ENCODE measurements around the gene TEX48.

The TEX48 gene, protein sequence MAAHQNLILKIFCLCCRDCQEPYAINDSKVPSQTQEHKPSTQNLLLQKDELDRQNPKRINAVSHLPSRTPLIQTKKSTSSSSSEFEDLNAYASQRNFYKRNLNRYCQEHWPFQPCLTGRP

DNA sequence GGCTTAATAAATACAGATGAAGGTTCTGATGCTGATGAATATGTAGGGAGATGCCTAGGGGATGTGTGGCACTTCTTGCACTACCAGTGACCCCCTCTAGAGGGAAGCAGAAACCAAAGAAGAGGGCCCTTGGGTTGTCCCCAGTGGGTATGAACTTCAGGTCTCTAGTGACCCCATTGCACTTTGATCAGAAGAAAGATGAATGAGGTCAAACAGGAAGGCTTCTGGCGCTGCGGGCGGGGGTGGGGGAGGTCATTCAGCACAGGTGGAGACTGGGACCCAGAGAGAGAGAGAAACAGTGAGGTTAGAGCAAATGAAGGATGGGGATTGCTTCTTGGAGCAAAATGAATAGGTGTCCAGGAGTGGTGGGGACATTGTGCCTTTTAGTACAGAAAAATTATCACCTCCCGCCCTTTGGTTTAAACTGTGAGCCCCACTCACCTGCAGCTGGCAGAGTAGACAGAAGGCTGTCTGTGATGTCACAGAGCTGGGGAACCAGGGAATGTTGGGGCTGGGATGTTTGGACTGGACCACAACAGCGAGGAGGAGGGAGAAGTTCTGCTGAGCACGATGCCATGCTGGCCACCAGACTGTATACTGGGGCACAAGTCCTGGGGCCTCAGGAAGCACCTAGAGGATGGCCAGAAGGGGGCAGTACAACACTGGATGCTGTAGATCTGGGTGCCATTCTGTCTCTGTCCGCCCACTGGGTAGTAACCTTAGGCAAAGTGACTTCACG lies at the start of gene TEX48:
TEX48 (minus strand) TSS at position 599 of the 739 bp plus-strand sequence. CDS start 10,469 bp downstream, outside the sequence.
- Mint-ChIP-seq H3K9me3 (ENCODE audit: low read depth) (no peaks in the 10 kb centered on the region), H3K27me3 (peaks cover 2% of the 10 kb centered on the region), H3K36me3 (peaks cover 2% of the 10 kb centered on the region), H3K27ac (peak within 1 kb of the TSS; percentile 88), H3K4me3 (no peak within 1 kb of the TSS), H3K4me1 (ENCODE audit: low read depth) (peaks cover 32% of the 10 kb centered on the region)

DNA sequence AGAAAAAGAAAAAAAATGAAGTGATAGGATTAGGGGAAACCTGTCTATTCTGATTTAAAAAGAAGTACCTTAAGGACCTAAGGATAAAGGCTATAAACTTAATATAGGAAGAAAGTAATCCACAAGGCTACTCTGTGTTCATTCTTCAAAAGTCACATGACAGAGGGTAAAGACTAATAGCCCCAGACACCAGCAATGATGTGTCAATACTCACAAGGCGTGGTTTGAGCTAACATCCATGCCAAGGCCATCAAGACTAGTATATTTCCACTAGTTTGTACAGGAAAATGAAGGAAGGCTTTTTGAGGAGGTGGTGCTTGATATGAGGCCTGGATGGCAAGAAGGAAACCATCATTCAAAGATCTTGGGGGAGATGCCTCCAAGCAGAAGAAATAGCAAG lies 49.7 kb upstream of the TEX48 start:
- Mint-ChIP-seq H3K27me3 (no peaks in the 10 kb centered on the region), H3K27ac (no peak overlapping the region), H3K36me3 (no peaks in the 10 kb centered on the region), H3K9me3 (ENCODE audit: low read depth) (no peaks in the 10 kb centered on the region), H3K4me3 (no peak overlapping the region), H3K4me1 (ENCODE audit: low read depth) (peaks cover 24% of the 10 kb centered on the region)

DNA sequence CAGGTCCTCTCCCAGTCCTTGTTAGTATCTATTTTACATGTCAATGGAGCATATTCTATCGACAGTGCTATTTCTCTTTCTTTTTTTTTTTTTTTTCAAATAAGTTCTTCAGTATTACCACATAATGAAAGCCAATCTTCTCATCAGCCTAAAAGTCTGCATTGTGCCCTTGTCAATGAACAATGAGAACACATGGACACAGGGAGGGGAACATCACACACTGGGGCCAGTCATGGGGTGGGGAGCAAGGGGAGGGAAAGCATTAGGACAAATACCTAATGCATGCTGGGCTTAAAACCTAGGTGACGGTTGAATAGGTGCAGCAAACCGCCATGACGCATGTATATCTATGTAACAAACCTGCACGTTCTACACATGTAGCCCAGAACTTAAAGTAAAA lies 47.7 kb upstream of the TEX48 start:
- Mint-ChIP-seq H3K4me3 (no peak overlapping the region), H3K4me1 (ENCODE audit: low read depth) (peaks cover 10% of the 10 kb centered on the region), H3K36me3 (no peaks in the 10 kb centered on the region), H3K9me3 (ENCODE audit: low read depth) (no peaks in the 10 kb centered on the region), H3K27me3 (no peaks in the 10 kb centered on the region), H3K27ac (no peak overlapping the region)

DNA sequence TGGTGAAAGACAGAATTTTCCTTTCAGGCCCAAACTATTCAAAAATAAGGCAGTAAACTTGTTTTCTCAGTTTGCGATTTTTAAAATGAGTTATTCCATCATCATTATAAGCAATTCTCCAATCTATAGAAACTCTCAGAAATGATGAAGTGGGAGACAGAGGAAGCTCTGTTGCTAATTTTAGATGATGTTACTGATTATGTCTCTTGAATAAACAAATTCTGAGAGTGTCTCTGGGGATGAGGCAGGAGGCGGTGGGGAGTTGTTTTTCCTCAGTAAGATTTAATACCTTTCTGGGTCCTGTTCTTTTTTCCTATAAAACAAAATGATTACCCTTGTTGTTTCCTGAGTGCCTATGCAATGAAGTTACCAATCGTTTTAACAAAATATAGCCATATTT lies 43.9 kb upstream of the TEX48 start:
- Mint-ChIP-seq H3K27me3 (no peaks in the 10 kb centered on the region), H3K4me1 (ENCODE audit: low read depth) (peaks cover 13% of the 10 kb centered on the region), H3K9me3 (ENCODE audit: low read depth) (no peaks in the 10 kb centered on the region), H3K36me3 (no peaks in the 10 kb centered on the region), H3K27ac (no peak overlapping the region), H3K4me3 (no peak overlapping the region)

DNA sequence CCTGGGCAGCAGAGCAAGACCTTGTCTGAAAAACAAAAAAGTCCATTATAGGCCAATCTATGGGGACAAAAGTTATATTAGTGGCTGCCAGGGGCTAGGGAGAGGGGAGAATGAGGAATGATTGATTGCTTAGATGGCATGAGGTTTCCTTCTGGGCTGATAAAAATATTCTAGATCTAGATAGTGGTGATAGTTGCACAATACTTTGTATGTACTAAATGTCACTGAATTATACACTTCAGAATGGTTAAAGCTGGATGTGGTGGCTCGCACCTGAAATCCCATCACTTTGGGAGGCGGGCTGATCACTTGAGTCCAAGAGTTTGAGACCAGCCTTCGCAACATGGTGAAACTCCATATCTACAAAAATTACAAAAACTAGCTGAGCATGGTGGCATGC lies 42.8 kb upstream of the TEX48 start:
- Mint-ChIP-seq H3K4me1 (ENCODE audit: low read depth) (peaks cover 23% of the 10 kb centered on the region), H3K27me3 (no peaks in the 10 kb centered on the region), H3K4me3 (no peak overlapping the region), H3K27ac (no peak overlapping the region), H3K36me3 (no peaks in the 10 kb centered on the region), H3K9me3 (ENCODE audit: low read depth) (no peaks in the 10 kb centered on the region)

DNA sequence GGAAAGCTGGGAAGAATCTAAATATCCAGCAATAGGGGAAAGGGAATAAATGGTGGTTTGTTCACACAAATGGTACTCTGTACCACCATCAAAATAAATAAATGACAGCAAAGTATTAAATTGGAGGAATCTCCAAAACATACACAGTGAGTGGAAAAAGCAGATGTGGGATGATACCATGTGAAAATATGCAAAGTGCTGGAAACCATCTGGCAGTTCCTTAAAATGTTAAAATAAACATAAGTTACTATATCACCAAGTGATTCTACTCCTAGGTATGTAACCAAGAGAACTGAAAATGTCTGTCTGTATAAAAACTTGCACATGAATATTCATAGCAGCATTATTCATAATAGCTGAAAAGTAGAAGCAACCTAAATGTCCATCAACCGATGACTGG lies 41.9 kb upstream of the TEX48 start:
- Mint-ChIP-seq H3K36me3 (no peaks in the 10 kb centered on the region), H3K4me1 (ENCODE audit: low read depth) (peaks cover 31% of the 10 kb centered on the region), H3K27me3 (no peaks in the 10 kb centered on the region), H3K4me3 (no peak overlapping the region), H3K9me3 (ENCODE audit: low read depth) (no peaks in the 10 kb centered on the region), H3K27ac (peak overlapping the region; percentile 24)

DNA sequence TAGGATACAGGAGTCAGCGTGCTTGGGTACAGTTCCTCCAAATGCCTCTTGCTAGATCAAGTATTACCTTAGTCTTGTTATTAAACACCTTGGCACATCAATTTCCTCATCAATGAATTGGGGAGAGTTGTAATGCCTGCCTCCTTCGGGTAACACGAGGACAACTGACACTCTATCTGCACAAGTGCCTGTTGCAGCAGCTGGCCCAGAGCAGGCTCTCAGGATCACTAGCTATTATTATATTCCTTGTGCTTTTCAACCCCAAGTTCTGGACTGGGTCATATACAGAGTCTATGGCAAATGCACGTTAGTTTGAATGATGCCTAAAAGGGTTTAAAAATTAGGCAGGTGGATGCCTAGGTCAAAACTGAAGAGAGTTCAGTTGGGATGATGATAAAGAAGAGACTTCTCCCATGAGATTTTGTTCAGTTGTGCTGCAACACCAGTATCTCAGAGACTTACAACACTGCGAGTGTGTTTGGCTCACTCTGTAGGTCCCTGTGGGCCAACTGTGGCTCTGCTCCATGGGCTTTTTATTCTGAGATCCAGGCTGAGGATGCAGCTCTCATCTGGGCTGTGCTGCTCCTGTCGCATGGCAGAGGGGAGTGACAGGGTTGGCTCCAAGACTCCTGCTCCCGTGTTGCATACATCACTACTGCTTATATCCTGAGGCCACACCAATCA lies 41.1 kb upstream of the TEX48 start:
- peaks cover 5% of the 10 kb centered on the region for H3K36me3 Mint-ChIP-seq
- H3K4me3 Mint-ChIP-seq: no peak overlapping the region
- H3K4me1 Mint-ChIP-seq (ENCODE audit: low read depth): peaks cover 38% of the 10 kb centered on the region
- peaks cover 7% of the 10 kb centered on the region for H3K9me3 Mint-ChIP-seq (ENCODE audit: low read depth)
- H3K27me3 Mint-ChIP-seq: no peaks in the 10 kb centered on the region
- H3K27ac Mint-ChIP-seq: no peak overlapping the region

DNA sequence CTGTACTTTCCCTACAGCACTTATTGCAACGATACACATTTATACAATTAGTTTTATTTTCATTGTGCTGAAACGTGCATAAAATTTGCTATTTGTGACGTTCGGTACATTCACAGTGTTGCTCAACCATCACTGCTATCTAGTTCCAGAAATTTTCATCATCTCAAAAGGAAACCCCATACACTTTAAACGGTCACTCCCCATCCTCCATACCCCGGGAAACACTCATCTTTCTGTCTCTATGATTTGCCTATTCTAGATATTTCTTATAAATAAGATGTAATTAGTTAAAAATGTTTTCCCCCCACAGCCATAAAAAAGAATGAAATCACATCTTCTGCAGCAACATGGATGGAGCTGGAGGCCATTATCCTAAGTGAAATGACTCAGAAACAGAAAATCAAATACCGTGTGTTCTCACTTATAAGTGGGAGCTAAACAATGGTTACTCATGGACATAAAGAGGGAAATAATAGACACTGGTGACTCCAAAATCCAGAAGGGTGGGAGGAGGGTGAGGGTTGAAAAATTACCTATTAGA lies 40.2 kb upstream of the TEX48 start:
- Mint-ChIP-seq H3K36me3 (peaks cover 5% of the 10 kb centered on the region), H3K27me3 (no peaks in the 10 kb centered on the region), H3K9me3 (ENCODE audit: low read depth) (peaks cover 8% of the 10 kb centered on the region), H3K4me1 (ENCODE audit: low read depth) (peaks cover 47% of the 10 kb centered on the region), H3K27ac (peak overlapping the region; percentile 8), H3K4me3 (no peak overlapping the region)

DNA sequence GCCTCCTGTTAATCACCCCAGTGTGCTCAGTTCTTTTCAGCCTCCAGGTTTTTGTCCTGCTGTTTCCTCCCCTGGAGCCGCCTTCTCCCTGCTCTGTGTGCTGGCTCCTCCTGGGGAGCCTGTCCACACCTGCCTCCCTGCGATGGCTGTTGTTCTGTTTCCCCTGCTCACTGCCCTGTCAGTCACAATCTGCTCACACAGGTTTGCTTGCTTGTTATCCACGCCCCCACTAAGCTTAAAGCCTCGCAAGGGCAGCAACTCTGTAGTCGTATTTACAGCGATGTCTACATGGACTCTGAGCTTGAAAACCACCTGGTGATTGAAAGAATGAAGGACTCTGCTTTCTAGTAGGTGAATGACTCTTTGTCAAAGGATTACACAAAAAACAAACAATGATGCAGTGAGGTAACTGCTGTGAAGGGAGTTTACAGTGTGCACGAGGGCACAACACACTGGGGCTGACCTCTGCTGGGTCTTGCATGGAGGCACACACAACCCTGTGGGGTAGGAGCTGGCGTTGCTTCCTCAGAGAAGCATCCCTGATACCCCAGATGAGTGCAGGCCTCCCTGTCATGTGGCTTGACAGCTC lies 39.6 kb upstream of the TEX48 start:
- Mint-ChIP-seq H3K9me3 (ENCODE audit: low read depth) (peaks cover 8% of the 10 kb centered on the region), H3K4me1 (ENCODE audit: low read depth) (peaks cover 52% of the 10 kb centered on the region), H3K27ac (peak overlapping the region; percentile 86), H3K36me3 (peaks cover 5% of the 10 kb centered on the region), H3K27me3 (no peaks in the 10 kb centered on the region), H3K4me3 (peak overlapping the region; percentile 27)

DNA sequence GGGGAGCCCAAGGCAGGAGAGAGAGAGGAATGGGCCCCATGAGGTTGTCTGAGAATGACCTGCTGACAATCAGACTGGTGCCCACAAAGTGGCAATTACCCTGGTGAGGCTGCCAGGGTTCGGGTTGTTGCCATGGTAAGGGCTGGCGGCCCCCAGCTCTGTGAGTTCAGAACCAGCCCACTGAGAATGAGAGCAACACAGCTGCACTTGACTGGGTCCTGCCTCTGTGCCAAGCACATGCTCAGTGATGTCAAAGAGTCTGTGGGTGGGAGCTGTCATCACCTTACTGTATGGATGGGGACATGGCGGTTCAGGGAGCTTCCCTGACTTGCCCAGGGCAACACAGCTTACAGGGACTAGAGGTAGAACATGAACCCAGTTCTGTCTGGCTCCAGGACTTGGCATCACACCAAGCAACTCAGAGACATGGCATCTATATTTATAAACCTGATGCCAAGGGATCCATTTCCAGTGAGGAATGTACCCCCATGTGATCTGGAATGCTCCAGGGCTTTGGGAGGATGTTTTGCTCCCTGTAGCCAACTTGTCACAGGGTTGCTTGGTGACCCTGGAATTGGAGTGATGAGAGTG lies 38.2 kb upstream of the TEX48 start:
- H3K4me3 Mint-ChIP-seq: no peak overlapping the region
- H3K4me1 Mint-ChIP-seq (ENCODE audit: low read depth): peaks cover 54% of the 10 kb centered on the region
- H3K36me3 Mint-ChIP-seq: peaks cover 5% of the 10 kb centered on the region
- peaks cover 8% of the 10 kb centered on the region for H3K9me3 Mint-ChIP-seq (ENCODE audit: low read depth)
- H3K27ac Mint-ChIP-seq: peak overlapping the region; percentile 99
- H3K27me3 Mint-ChIP-seq: no peaks in the 10 kb centered on the region

DNA sequence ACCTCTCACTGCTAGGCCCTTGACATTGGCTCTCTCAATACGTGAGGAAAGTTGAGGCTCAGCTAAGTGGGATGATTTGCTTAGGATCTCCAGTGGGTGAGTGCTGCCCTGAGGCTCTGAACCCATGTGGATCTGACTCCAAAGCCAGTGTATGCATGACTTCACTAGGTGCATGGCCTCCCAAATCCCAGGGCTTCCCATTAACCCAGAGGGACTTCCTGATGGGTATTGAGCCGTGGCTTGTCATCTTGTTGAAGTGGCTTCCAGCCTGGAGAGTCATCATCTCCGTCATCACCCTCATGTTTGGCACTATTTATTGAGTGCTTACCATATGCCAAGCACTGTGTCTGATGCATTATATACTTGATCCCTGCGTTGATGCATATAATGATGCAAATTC lies 37.3 kb upstream of the TEX48 start:
- Mint-ChIP-seq H3K4me1 (ENCODE audit: low read depth) (peaks cover 53% of the 10 kb centered on the region), H3K9me3 (ENCODE audit: low read depth) (peaks cover 8% of the 10 kb centered on the region), H3K27ac (peak overlapping the region; percentile 99), H3K36me3 (peaks cover 5% of the 10 kb centered on the region), H3K27me3 (no peaks in the 10 kb centered on the region), H3K4me3 (peak overlapping the region; percentile 50)

DNA sequence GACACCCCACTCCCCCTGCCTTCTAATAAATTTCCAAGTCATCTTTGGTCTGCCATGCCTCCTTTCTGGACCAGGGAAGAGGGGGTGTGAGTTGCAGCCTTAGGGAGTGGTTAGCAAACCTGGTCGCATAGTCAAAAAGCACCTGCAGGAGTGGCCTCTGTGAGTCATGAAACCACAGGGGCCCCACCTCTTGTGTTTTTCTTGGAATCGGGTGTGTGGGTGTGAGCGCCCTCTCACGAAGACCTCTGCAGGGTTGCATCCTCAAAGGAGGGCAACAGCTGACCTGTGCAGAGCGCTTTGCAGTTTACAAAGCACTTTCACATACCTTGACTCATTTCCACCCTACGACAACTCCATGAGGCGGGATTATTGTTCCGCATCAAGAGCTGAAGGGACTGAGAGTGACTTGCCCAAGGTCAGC lies 36.8 kb upstream of the TEX48 start:
- Mint-ChIP-seq H3K27ac (peak overlapping the region; percentile 99), H3K9me3 (ENCODE audit: low read depth) (peaks cover 8% of the 10 kb centered on the region), H3K4me1 (ENCODE audit: low read depth) (peaks cover 53% of the 10 kb centered on the region), H3K36me3 (peaks cover 5% of the 10 kb centered on the region), H3K4me3 (peak overlapping the region; percentile 79), H3K27me3 (no peaks in the 10 kb centered on the region)

DNA sequence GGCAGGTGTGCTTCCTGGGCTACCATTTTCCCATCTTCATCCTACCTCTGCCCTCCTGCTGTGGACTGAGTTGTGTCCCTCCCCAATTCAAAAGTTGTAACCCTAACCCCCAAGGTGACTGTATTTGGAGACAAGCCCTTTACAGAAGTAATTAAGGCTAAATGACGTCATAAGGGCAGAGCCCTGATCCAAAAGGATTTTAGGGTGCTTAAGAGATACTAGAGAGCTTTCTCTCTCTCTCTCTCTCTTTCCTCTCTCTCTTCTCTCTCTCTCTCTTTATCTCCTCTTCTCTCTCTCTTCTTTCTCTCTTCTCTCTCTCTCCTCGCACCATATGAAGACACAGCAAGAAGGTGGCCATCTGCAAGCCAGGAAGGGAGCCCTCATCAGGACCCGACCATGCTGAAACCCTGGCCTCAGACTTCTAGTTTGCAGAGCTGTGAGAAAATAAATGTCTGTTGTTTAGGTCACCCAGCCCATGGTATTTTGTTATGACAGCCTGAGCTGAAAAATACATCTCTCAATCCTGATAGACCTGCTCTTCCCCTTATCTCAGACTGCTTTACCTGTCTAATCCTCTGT lies 36.0 kb upstream of the TEX48 start:
- Mint-ChIP-seq H3K4me1 (ENCODE audit: low read depth) (peaks cover 53% of the 10 kb centered on the region), H3K27ac (peak overlapping the region; percentile 99), H3K9me3 (ENCODE audit: low read depth) (peaks cover 8% of the 10 kb centered on the region), H3K4me3 (peak overlapping the region; percentile 79), H3K27me3 (no peaks in the 10 kb centered on the region), H3K36me3 (peaks cover 5% of the 10 kb centered on the region)

DNA sequence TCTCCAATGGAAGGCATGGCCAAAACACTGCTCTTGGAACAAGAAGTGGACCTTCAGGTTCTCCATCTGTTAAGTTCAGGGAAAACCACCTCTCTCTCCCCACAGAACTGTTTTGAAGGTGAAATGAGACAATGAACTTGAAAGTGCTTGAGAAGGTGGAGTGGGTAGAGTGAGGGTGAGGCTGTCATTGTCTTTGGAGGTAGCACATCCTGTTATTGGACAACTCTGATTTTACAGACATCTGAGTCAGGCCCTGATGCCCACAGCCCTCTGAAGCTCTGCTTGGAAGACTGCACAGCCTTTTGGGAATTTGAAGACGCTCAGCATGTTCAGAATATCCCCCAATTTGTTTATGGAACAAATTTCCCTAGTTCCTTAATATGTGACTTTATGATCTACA lies 27.6 kb upstream of the TEX48 start:
- Mint-ChIP-seq H3K27me3 (no peaks in the 10 kb centered on the region), H3K36me3 (no peaks in the 10 kb centered on the region), H3K27ac (peak overlapping the region; percentile 17), H3K4me1 (ENCODE audit: low read depth) (peaks cover 21% of the 10 kb centered on the region), H3K9me3 (ENCODE audit: low read depth) (no peaks in the 10 kb centered on the region), H3K4me3 (no peak overlapping the region)
